ENCODE results near the gene ARAF. TPM values are rescaled to one million over a fixed set of nuclear protein-coding genes. Genes with fewer than 3 reads are reported as not detected.

Gene ARAF
- total RNA-seq, 1 experiment from 2014 or later = 35.4 TPM

GRCh38 chrX:47607091-47607490 lies 46.1 kb downstream of the ARAF start:
- DNase-seq (ENCODE audit: low read depth, low spot score) = no peak
- TF ChIP-seq CBX3 (IDR thresholded peaks at IDR 0.05; ENCODE audit: low read depth) = no peak
- no peak for TF ChIP-seq YY1 (IDR thresholded peaks at IDR 0.05; ENCODE audit: extremely low read depth, insufficient replicate concordance, low read depth, low read length)
- TF ChIP-seq POLR2AphosphoS5 (IDR thresholded peaks at IDR 0.05; ENCODE audit: low read depth, low read length) = no peak
- TF ChIP-seq CEBPB (IDR thresholded peaks at IDR 0.05; ENCODE audit: low read depth) = no peak
- TF ChIP-seq POLR2A (IDR thresholded peaks at IDR 0.05; ENCODE audit: borderline replicate concordance, extremely low read depth, insufficient read depth, insufficient read length) = no peak
- TF ChIP-seq ATF3 (IDR thresholded peaks at IDR 0.05) = no peak
- no peak for TF ChIP-seq ZNF274 (IDR thresholded peaks at IDR 0.05; ENCODE audit: low read depth, low read length)
- TF ChIP-seq CTCF (IDR thresholded peaks at IDR 0.05 in 2 of 3, conservative IDR thresholded peaks at IDR 0.05 in 1 of 3; ENCODE audit: borderline replicate concordance in 1 of 3, insufficient read depth in 1 of 3, low read depth in 2 of 3, low read length in 2 of 3) = no peak
- no peak for TF ChIP-seq JUND (IDR thresholded peaks at IDR 0.05)
- no peak for TF ChIP-seq MAX (IDR thresholded peaks at IDR 0.05)
- TF ChIP-seq ZBTB33 (IDR thresholded peaks at IDR 0.05; ENCODE audit: extremely low read depth, insufficient replicate concordance, low read length) = no peak
- TF ChIP-seq SP1 (IDR thresholded peaks at IDR 0.05; ENCODE audit: low read depth) = no peak
- TF ChIP-seq EGR1 (IDR thresholded peaks at IDR 0.05; ENCODE audit: low read depth) = no peak
- no peak for TF ChIP-seq RAD21 (IDR thresholded peaks at IDR 0.05; ENCODE audit: low read depth)
- no peak for TF ChIP-seq ELF1 (IDR thresholded peaks at IDR 0.05; ENCODE audit: borderline replicate concordance, low read depth)
- no peak for TF ChIP-seq EZH2phosphoT487 (IDR thresholded peaks at IDR 0.05; ENCODE audit: borderline replicate concordance)
- POLR2A ChIA-PET = no interaction called here
- intact Hi-C loops (cut with micrococcal nuclease) = no loop called here
- no peak overlapping the region for H3K9ac ChIP-seq (ENCODE audit: low read length)
- no peaks in the 10 kb centered on the region for H3K36me3 ChIP-seq (ENCODE audit: control insufficient read depth in 1 of 2, insufficient read depth in 2 of 2, low read length in 2 of 2)
- no peaks in the 10 kb centered on the region for H3K4me1 ChIP-seq (ENCODE audit: control insufficient read depth in 1 of 2, insufficient read depth in 2 of 2, low read length in 2 of 2)
- H3K4me3 ChIP-seq (replicated peaks in 1 of 2; ENCODE audit: low read depth in 1 of 2, low read length in 2 of 2) = no peak overlapping the region
- no peaks in the 10 kb centered on the region for H3K9me2 ChIP-seq (ENCODE audit: insufficient read depth)
- H4K20me1 ChIP-seq (ENCODE audit: insufficient read depth) = no peaks in the 10 kb centered on the region
- no peak overlapping the region for H3K4me2 ChIP-seq (ENCODE audit: low read length)
- no TSS peak for BruUV-seq (replicated peaks)
- no peak overlapping the region for H3K27ac ChIP-seq (ENCODE audit: low read depth, low read length)
- CTCF ChIA-PET = no interaction called here
- no peaks in the 10 kb centered on the region for H3K79me2 ChIP-seq (ENCODE audit: insufficient read depth, low read length)
- H2AFZ ChIP-seq (ENCODE audit: low read depth, low read length, poor library complexity, severe bottlenecking) = no peak overlapping the region
- H3K9me3 ChIP-seq (ENCODE audit: control insufficient read depth in 1 of 2, insufficient read depth in 1 of 2, low read depth in 1 of 2, low read length in 2 of 2) = no peaks in the 10 kb centered on the region
- ATAC-seq = no peak
- RAD21 ChIA-PET (ENCODE audit: low non-redundant PET in 1 of 2, low total read pairs in 2 of 2, uncharacterized antibody in 2 of 2, unreplicated experiment in 2 of 2) = no interaction called here
- no peaks in the 10 kb centered on the region for H3K27me3 ChIP-seq (ENCODE audit: insufficient read depth, low read length)

All from HCT116 (cell line).